Activated T-cell treated with anti-CD3 and anti-CD28 coated beads, Interleukin-2, amount 50 U/mL, for 1 hour (primary cell): ENCODE measurements around the gene CCDC182.

ENCODE experiments used
- DNase-seq: peaks from one replicate; pipeline ENCODE4 v3.0.0-alpha.2; 2020

The CCDC182 gene

GRCh38 chr17:57755480-57756070, 10.5 kb upstream of the CCDC182 start:
- no peak for DNase-seq

GRCh38 chr17:57752031-57752905, 7.2 kb upstream of the CCDC182 start:
- DNase-seq, result no peak

- no peak for DNase-seq
These were observed 6.4 kb upstream of the CCDC182 start for GRCh38 chr17:57751348-57751971.

GRCh38 chr17:57750895-57751294, 5.8 kb upstream of the CCDC182 start:
- no peak for DNase-seq

GRCh38 chr17:57750109-57750871, 5.2 kb upstream of the CCDC182 start:
- no peak for DNase-seq

- DNase-seq, result no peak
These were observed 4.6 kb upstream of the CCDC182 start for GRCh38 chr17:57749701-57750100.

GRCh38 chr17:57747221-57748017, 2.3 kb upstream of the CCDC182 start:
- DNase-seq, result peak; percentile 38

GRCh38 chr17:57746221-57746620, 1.1 kb upstream of the CCDC182 start:
- DNase-seq, result no peak

- DNase-seq, result no peak
These were observed 616 bp downstream of the CCDC182 start for GRCh38 chr17:57744195-57745170.

GRCh38 chr17:57740235-57740528, 4.9 kb downstream of the CCDC182 start:
- DNase-seq, result no peak

- no peak for DNase-seq
These were observed 5.5 kb downstream of the CCDC182 start for GRCh38 chr17:57739402-57740234.

GRCh38 chr17:57737450-57737849, 7.6 kb downstream of the CCDC182 start:
- DNase-seq, result no peak

GRCh38 chr17:57735707-57736106, 9.4 kb downstream of the CCDC182 start:
- DNase-seq, result no peak

GRCh38 chr17:57735230-57735629, 9.9 kb downstream of the CCDC182 start:
- no peak for DNase-seq

GRCh38 chr17:57733085-57733484, 12.0 kb downstream of the CCDC182 start:
- no peak for DNase-seq

- no peak for DNase-seq
These were observed 13.0 kb downstream of the CCDC182 start for GRCh38 chr17:57732062-57732461.

GRCh38 chr17:57730026-57730701, 14.9 kb downstream of the CCDC182 start:
- DNase-seq, result no peak

GRCh38 chr17:57727630-57728175, 17.4 kb downstream of the CCDC182 start:
- DNase-seq, result no peak

GRCh38 chr17:57726838-57727237, 18.3 kb downstream of the CCDC182 start:
- no peak for DNase-seq
